Panc1 (cell line): ENCODE measurements around the gene KLHL12. TPM values are rescaled to one million over a fixed set of nuclear protein-coding genes. Genes with fewer than 3 reads are reported as not detected.

ENCODE experiments used
- ATAC-seq: fragments of 200-7000 bp; cut with Tn5 transposase; 2 replicates; pipeline ENCODE4 v1.9.1; 2020; ENCODE audit warnings: mild to moderate bottlenecking, moderate library complexity
- BruUV-seq: library from RNA; stranded (reverse); fragments of 400-500 nt; replicated peaks from 2 replicates; lab custom pipeline; 2021; lab: Mats Ljungman, UMichigan
- CTCF ChIA-PET: fragments of 300-600 bp; sonication (Branson Sonifier 250); formaldehyde crosslinking; loops from one replicate; lab custom pipeline; 2022; ENCODE audit warnings: antibody characterized with exemption; lab: Charles Lee
- POLR2A ChIA-PET: fragments of 300-600 bp; sonication (Branson Sonifier 250); formaldehyde crosslinking; loops from one replicate; lab custom pipeline; 2022; ENCODE audit warnings: antibody characterized with exemption; lab: Charles Lee
- DNase-seq: peaks from one replicate; pipeline ENCODE4 v3.0.0-alpha.2; 2010; ENCODE audit warnings: low read depth, low spot score
- H3K27ac ChIP-seq: 2 replicates; pipeline ENCODE4 v1.5.1; 2011; ENCODE audit warnings: mild to moderate bottlenecking, low read length, inconsistent platforms
- H3K27me3 ChIP-seq: fragments of 200-500 bp; sonication (Bioruptor generic); 2 replicates; pipeline ENCODE4 v1.6.0; 2014; ENCODE audit warnings: low read length, inconsistent platforms; ENCODE audit not compliant: control insufficient read depth, insufficient read depth
- H3K36me3 ChIP-seq: fragments of 200-500 bp; sonication (Bioruptor generic); 2 replicates; pipeline ENCODE4 v1.5.1; 2014; ENCODE audit warnings: inconsistent platforms, mild to moderate bottlenecking, low read length, moderate library complexity; ENCODE audit not compliant: control insufficient read depth, insufficient read depth
- H3K4me1 ChIP-seq: 2 replicates; pipeline ENCODE4 v1.5.1; 2011; ENCODE audit warnings: inconsistent platforms, mild to moderate bottlenecking, low read length, moderate library complexity; ENCODE audit not compliant: control insufficient read depth, insufficient read depth
- H3K4me3 ChIP-seq, 2 experiments: 2 replicates each; pipeline ENCODE4 v1.5.1; 2011 to 2012; ENCODE audit warnings: low read depth in 2 of 2, low read length in 2 of 2, mild to moderate bottlenecking in 2 of 2, inconsistent platforms in 1 of 2, moderate library complexity in 1 of 2
- H3K9me3 ChIP-seq: fragments of 200-500 bp; sonication (Bioruptor generic); 2 replicates; pipeline ENCODE4 v1.5.1; 2014; ENCODE audit warnings: low read depth, mild to moderate bottlenecking, inconsistent platforms, low read length, moderate library complexity; ENCODE audit not compliant: control insufficient read depth, insufficient read depth
- CTCF ChIP-seq: fragments of 450-650 bp; IDR thresholded peaks from 2 replicates; pipeline ENCODE4 v1.5.1; 2017; ENCODE audit warnings: mild to moderate bottlenecking
- POLR2AphosphoS5 ChIP-seq: IDR thresholded peaks from 2 replicates; pipeline ENCODE4 v1.6.1; 2012; ENCODE audit warnings: mild to moderate bottlenecking, low read depth, low read length, moderate library complexity
- REST ChIP-seq, 2 experiments: IDR thresholded peaks; 2 replicates each; pipeline ENCODE4 v1.6.1; 2011 to 2012; ENCODE audit warnings: low read depth in 2 of 2, control low read depth in 1 of 2, low read length in 1 of 2, mild to moderate bottlenecking in 1 of 2, moderate library complexity in 1 of 2; ENCODE audit not compliant: insufficient read depth in 1 of 2
- SIN3A ChIP-seq: IDR thresholded peaks from 2 replicates; pipeline ENCODE4 v1.6.1; 2012; ENCODE audit warnings: low read depth, mild to moderate bottlenecking, low read length, moderate library complexity, borderline replicate concordance; ENCODE audit not compliant: insufficient read depth
- TCF7L2 ChIP-seq: IDR thresholded peaks from 2 replicates; pipeline ENCODE4 v1.6.1; 2011; ENCODE audit warnings: mild to moderate bottlenecking, low read depth, low read length, inconsistent platforms
- in situ Hi-C: cut with HindIII; loops from 2 replicates; pipeline ENCODE4 v1.10.0; 2016; ENCODE audit warnings: low sequenced_read_pairs, low pct_unique_long_range_greater_than_20kb
- intact Hi-C: fragments of 100-400 bp; cut with micrococcal nuclease; formaldehyde crosslinking; loops from one replicate; pipeline ENCODE4 v1.10.0; 2022; ENCODE audit not compliant: unreplicated experiment
- total RNA-seq: library from RNA; stranded (reverse); gene quantifications from one replicate; pipeline ENCODE4 v1.2.1, GENCODE V29; 2021; ENCODE audit not compliant: unreplicated experiment

The KLHL12 gene
- total RNA-seq, 1 experiment from 2014 or later, result 37.8 TPM

GRCh38 chr1:202945483-202945882 lies 18.4 kb upstream of the KLHL12 start:
- no peak overlapping the region for H3K4me3 ChIP-seq
- ChIA-PET CTCF (no interaction called here), POLR2A (interaction anchor here (0.6 kb wide), 1 partner anchor 36 kb away, joined by 4 read pairs; no protein-coding TSS in a partner anchor)
- no peaks in the 10 kb centered on the region for H3K9me3 ChIP-seq
- in situ Hi-C loops, result no loop called here
- H3K27ac ChIP-seq, result no peak overlapping the region
- intact Hi-C loops, result no loop called here
- H3K36me3 ChIP-seq, result peaks cover 30% of the 10 kb centered on the region
- no peaks in the 10 kb centered on the region for H3K27me3 ChIP-seq
- ATAC-seq, result no peak
- no peaks in the 10 kb centered on the region for H3K4me1 ChIP-seq
- no TSS peak for BruUV-seq
- no peak for DNase-seq
- no peak for TF ChIP-seq TCF7L2
- TF ChIP-seq POLR2AphosphoS5, result no peak
- no peak for TF ChIP-seq CTCF
- TF ChIP-seq SIN3A, result no peak
- no peak for TF ChIP-seq REST (IDR thresholded peaks at IDR 0.05; ENCODE audit: insufficient read depth in 1 of 2, low read depth in 2 of 2, low read length in 1 of 2)

GRCh38 chr1:202944438-202944921 lies 17.4 kb upstream of the KLHL12 start:
- CTCF ChIA-PET, result no interaction called here
- no TSS peak for BruUV-seq

GRCh38 chr1:202942426-202942825 lies 15.4 kb upstream of the KLHL12 start:
- Histone ChIP-seq H3K36me3 (peaks cover 20% of the 10 kb centered on the region), H3K27me3 (no peaks in the 10 kb centered on the region), H3K4me3 (no peak overlapping the region), H3K9me3 (no peaks in the 10 kb centered on the region), H3K27ac (no peak overlapping the region), H3K4me1 (no peaks in the 10 kb centered on the region)
- no peak for ATAC-seq
- in situ Hi-C loops (no loop called here), intact Hi-C loops (no loop called here)
- TF ChIP-seq CTCF (no peak), POLR2AphosphoS5 (no peak), TCF7L2 (no peak), SIN3A (no peak), REST (IDR thresholded peaks at IDR 0.05; ENCODE audit: insufficient read depth in 1 of 2, low read depth in 2 of 2, low read length in 1 of 2) (no peak)
- CTCF ChIA-PET, result no interaction called here
- no TSS peak for BruUV-seq
- POLR2A ChIA-PET, result interaction anchor here (0.7 to 1.2 kb wide), 2 partner anchors 45 to 54 kb away, joined by 3 to 16 read pairs; no protein-coding TSS in a partner anchor
- no peak for DNase-seq

More at GRCh38 chr1:202944438-202944921, 17.4 kb upstream of the KLHL12 start:
- H3K36me3 ChIP-seq, result peaks cover 30% of the 10 kb centered on the region
- H3K27me3 ChIP-seq, result no peaks in the 10 kb centered on the region
- ATAC-seq (no peak), DNase-seq (no peak)
- no peak overlapping the region for H3K4me3 ChIP-seq
- POLR2A ChIA-PET, result no interaction called here
- intact Hi-C loops (no loop called here), in situ Hi-C loops (no loop called here)
- H3K4me1 ChIP-seq, result no peaks in the 10 kb centered on the region
- no peak overlapping the region for H3K27ac ChIP-seq
- no peak for TF ChIP-seq TCF7L2
- H3K9me3 ChIP-seq, result no peaks in the 10 kb centered on the region
